ENCODE results near the gene GNS. TPM values are rescaled to one million over a fixed set of nuclear protein-coding genes. Genes with fewer than 3 reads are reported as not detected.

Gene GNS
- total and polyA plus RNA-seq, 4 donors: 27.8 to 78.6 (median 57.4) TPM

GRCh38 chr12:64670019-64670418, 89.2 kb downstream of the GNS start:
- Histone ChIP-seq H3K27ac (ENCODE audit: low read depth in 1 of 2, low read length in 2 of 2) (peak overlapping the region in 1 of 2 donors; percentile 70), H3K27me3 (ENCODE audit: control insufficient read depth in 4 of 4, insufficient read depth in 4 of 4, low read length in 3 of 4) (no peaks in the 10 kb centered on the region), H3K36me3 (ENCODE audit: control insufficient read depth in 4 of 4, insufficient read depth in 3 of 4, low read depth in 1 of 4, low read length in 3 of 4) (no peaks in the 10 kb centered on the region), H3K9ac (ENCODE audit: low read depth in 1 of 2, low read length in 2 of 2) (no peak overlapping the region), H3K9me3 (ENCODE audit: control insufficient read depth in 4 of 4, low read length in 3 of 4) (no peaks in the 10 kb centered on the region), H3K4me3 (ENCODE audit: low read depth in 1 of 3, low read length in 3 of 3) (no peak overlapping the region), H3K4me1 (ENCODE audit: control insufficient read depth in 4 of 4, insufficient read depth in 4 of 4, low read length in 3 of 4) (peaks cover 0 to 44% (median 21%) of the 10 kb centered on the region in 4 donors)
- TF ChIP-seq MAX (IDR thresholded peaks at IDR 0.05) (no peak), SP1 (IDR thresholded peaks at IDR 0.05) (no peak), GABPA (IDR thresholded peaks at IDR 0.05 in 1 of 2, conservative IDR thresholded peaks at IDR 0.05 in 1 of 2) (no peak), ATF3 (IDR thresholded peaks at IDR 0.05) (no peak), ZBTB33 (IDR thresholded peaks at IDR 0.05) (no peak), HNF4A (conservative IDR thresholded peaks at IDR 0.05) (no peak), RAD21 (IDR thresholded peaks at IDR 0.05) (no peak), CTCF (IDR thresholded peaks at IDR 0.05; ENCODE audit: low read depth, low read length, missing input control) (no peak), TAF1 (conservative IDR thresholded peaks at IDR 0.05) (no peak), NR2F2 (IDR thresholded peaks at IDR 0.05) (no peak), EGR1 (IDR thresholded peaks at IDR 0.05; ENCODE audit: low read depth in 2 of 2) (no peak), FOXA1 (IDR thresholded peaks at IDR 0.05) (no peak), RXRA (IDR thresholded peaks at IDR 0.05) (no peak), REST (IDR thresholded peaks at IDR 0.05) (no peak), HNF4G (IDR thresholded peaks at IDR 0.05) (no peak)
- DNase-seq (ENCODE audit: low spot score): no peak
- 64% methylated on average over 4 of the region's 4 CpGs for WGBS

DNA sequence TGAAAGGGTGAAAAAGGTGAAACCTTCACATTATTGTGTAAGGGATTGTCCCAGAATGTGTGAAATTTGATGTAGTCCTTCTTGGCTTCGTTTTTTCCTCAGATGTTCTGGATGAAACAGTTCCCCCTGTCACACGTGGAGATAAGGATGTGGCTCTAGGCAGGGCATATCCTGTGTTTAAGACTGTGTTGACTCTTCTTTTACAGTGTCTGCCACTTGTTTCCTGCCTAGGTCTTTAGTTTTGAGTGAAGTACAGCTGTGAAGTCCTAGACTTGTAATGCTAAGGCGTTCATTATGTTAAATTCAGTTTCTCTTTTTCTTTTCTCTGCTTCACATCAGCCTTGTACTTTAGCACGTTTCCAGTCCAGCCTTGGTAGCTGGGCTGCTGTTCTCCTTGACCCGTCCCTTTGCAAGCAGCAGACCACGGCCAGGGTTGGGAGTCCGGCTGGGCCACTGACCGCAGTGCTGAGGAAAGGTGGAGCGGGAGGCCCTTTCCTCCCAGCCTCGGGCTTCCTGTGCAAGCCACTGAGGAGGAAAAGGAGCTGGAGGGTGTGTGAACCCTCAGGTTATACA, 89.8 kb downstream of the GNS start:
- H3K4me3 ChIP-seq (ENCODE audit: low read depth in 1 of 3, low read length in 3 of 3): no peak overlapping the region
- no peaks in the 10 kb centered on the region for H3K27me3 ChIP-seq (ENCODE audit: control insufficient read depth in 4 of 4, insufficient read depth in 4 of 4, low read length in 3 of 4)
- no peak overlapping the region for H3K9ac ChIP-seq (ENCODE audit: low read depth in 1 of 2, low read length in 2 of 2)
- no peaks in the 10 kb centered on the region for H3K9me3 ChIP-seq (ENCODE audit: control insufficient read depth in 4 of 4, low read length in 3 of 4)
- DNase-seq (ENCODE audit: low spot score): peak; percentile 61
- no peaks in the 10 kb centered on the region for H3K36me3 ChIP-seq (ENCODE audit: control insufficient read depth in 4 of 4, insufficient read depth in 3 of 4, low read depth in 1 of 4, low read length in 3 of 4)
- 16% methylated on average over 10 of the region's 10 CpGs for WGBS
- H3K4me1 ChIP-seq (ENCODE audit: control insufficient read depth in 4 of 4, insufficient read depth in 4 of 4, low read length in 3 of 4): peaks cover 0 to 44% (median 21%) of the 10 kb centered on the region in 4 donors
- H3K27ac ChIP-seq (ENCODE audit: low read depth in 1 of 2, low read length in 2 of 2): peak overlapping the region in 1 of 2 donors; percentile 70
- TF ChIP-seq MAX (IDR thresholded peaks at IDR 0.05): peak; percentile 18
- TF ChIP-seq JUND (IDR thresholded peaks at IDR 0.05): no peak
- no peak for TF ChIP-seq ZBTB33 (IDR thresholded peaks at IDR 0.05)
- TF ChIP-seq FOXA2 (IDR thresholded peaks at IDR 0.05): no peak
- no peak for TF ChIP-seq ATF3 (IDR thresholded peaks at IDR 0.05)
- peak in 1 of 2 donors; percentile 16 for TF ChIP-seq RAD21 (IDR thresholded peaks at IDR 0.05)
- peak; percentile 81 to 94 for TF ChIP-seq RXRA (IDR thresholded peaks at IDR 0.05)
- no peak for TF ChIP-seq CTCF (IDR thresholded peaks at IDR 0.05; ENCODE audit: low read depth, low read length, missing input control)
- TF ChIP-seq TAF1 (conservative IDR thresholded peaks at IDR 0.05): no peak
- no peak for TF ChIP-seq GABPA (IDR thresholded peaks at IDR 0.05 in 1 of 2, conservative IDR thresholded peaks at IDR 0.05 in 1 of 2)
- peak; percentile 12 for TF ChIP-seq YY1 (IDR thresholded peaks at IDR 0.05)
- peak; percentile 45 for TF ChIP-seq HNF4G (IDR thresholded peaks at IDR 0.05)

Measured in liver (tissue), 9 donors.